Activated naive CD4-positive, alpha-beta T cell treated with Interleukin-2 at 50 U/mL for 16 hours (primary cell): ENCODE results near the gene RABGAP1L.
"Not testable (repeated sequence)": the region's sequence is repeated elsewhere in the genome, so short reads cannot be mapped to it uniquely, and the experiment has no call there.

Experiments
- DNase-seq: peaks from one replicate; pipeline ENCODE4 v3.0.0-alpha.2; 2020

The RABGAP1L gene

DNA sequence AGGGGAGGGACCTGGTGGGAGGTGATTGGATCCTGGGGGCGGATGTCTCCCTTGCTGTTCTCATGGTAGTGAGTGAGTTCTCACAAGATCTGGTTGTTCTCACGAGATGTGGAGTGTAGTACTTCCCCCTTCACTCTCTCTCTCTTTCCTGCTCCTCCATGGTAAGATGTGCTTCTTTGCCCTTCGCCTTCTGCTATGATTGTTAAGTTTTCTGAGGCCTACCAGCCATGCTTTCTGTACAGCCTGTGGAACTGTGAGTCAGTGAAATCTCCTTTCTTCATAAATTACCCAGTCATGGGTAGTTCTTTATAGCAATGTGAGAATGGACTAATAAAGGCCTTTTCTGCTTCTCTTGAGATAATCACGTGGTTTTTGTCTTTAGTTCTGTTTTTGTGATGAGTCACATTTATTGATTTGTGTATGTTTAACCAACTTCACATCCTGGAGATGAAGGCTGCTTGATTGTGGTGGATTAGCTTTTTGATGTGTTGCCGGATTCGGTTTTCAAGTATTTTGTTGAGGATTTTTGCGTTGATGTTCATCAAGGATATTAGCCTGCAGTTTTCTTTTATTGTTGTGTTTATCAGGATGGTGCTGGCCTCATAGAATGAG lies 45.5 kb downstream of the RABGAP1L start:
- DNase-seq = peak; percentile 41

DNA sequence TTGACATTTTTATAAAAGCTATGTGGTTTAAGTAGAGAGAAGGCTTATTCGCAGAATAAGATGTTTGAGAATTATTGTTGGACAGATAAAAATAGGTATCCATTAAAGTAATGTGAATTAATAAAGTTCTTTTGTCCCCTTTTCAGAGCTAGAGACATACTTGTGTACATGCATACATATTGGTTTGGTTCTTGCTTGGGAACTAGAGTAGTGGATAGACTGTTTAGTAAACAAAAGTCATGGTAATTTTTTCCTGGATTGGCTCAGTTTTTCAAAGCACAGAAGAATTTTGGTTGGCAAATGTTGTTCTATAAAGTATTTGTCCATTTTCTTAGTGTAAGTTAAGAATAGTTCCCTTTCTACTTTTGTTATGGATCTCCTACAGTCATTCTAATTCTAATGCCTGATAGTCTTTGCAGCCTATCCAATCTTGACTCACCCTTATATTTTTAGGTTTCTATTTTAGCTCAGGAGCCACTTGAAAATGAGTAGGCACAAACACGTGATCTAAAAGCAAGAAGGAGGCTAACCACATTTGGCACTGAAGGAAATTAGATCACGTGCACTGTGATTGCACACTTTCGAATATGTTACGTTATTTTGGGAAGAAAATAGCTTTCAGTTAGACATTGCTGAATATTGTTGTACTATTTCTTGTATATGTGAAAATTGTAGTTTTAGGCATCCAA lies 47.0 kb downstream of the RABGAP1L start:
- DNase-seq = no peak

DNA sequence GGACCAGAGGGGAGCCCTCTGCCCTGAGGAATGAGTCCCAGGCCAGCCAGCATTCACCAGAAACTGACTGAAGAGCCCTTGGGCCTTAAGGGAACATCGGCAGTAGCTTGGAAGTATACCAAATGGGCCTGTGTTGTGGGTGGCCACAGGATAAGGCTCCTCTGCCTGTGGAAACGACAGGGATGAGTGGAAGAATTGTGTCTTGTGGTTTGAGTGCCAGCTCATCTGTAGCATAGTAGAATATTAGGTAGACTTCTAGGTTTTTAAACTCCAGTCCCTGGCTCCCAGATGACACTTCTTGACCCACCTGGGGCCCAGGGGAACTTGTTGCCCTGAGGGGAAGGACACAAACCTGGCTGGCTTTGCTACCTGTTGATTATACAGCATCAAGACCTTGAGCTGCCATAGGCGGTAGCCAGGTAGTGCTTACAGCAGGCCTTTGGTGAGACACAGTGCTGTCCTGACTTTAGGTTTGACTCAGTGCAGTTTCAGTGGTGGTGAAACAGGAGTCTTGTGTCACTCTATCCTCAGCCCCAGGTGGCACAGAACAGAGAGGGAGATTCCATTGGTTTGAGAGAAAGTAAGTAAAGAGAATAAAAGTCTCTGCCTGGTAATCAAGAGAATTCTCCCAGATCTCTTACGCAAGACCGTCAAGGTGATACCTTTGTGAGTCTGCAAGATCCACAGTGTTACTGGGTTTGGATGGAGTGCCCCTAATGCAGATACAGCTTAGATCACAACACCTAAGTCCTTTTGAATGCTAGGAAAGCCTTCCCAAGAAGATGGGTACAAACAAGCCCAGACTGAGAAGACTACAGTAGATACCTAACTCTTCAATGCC lies 50.2 kb downstream of the RABGAP1L start:
- DNase-seq = no peak

DNA sequence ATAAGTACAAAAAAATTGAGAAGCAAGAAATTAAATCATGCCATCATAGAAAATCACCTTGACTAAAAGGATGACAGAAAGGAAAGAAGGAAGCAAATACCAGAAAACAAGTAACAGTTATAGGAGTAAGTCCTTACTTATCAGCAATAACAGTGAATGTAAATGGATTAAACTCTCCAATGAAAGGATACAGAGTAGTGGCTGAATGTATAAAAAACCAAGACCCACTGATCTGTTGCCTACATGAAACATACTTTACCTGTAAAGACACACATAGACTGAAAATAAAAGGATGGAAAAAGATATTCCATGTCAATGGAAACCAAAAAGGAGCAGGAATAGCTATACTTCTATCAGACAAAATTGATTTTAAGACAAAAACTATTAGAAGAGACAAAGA lies 52.2 kb downstream of the RABGAP1L start:
- DNase-seq = no peak

DNA sequence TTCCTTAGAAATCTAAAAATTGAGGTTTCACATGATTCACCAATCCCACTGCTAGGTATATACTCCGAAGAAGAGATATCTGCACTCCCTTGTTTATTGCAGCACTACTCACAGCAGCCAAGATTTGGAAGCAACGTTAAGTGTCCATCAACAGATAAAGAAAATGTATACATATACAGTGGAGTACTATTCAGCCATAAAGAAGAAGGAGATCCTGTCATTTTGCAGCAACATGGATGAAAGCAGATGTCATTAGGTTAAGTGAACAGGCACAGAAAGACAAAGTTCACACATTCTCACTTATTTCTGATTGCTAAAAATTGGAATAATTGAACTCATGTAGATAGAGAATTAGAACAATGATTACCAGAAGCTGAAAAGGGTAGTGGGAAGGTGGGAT lies 56.4 kb downstream of the RABGAP1L start:
- no peak for DNase-seq

DNA sequence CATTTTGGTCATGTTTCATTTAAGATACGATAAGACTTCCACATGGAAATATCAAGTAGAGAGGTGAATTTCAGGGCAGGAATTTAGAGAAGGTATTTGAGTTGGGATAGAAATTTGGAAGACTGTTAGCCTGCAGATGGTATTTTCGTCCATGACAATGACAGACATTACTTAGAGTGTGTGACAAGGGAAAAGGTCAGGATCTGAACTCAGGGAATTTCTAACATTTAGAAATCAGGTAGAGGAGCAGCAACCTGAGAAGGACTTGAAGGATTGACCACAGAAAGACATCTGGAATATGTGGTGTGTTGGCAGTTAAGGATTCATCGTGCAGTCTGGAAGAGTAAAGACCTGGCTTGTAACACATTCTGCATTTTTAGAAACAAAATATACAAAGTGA lies 57.9 kb downstream of the RABGAP1L start:
- no peak for DNase-seq

DNA sequence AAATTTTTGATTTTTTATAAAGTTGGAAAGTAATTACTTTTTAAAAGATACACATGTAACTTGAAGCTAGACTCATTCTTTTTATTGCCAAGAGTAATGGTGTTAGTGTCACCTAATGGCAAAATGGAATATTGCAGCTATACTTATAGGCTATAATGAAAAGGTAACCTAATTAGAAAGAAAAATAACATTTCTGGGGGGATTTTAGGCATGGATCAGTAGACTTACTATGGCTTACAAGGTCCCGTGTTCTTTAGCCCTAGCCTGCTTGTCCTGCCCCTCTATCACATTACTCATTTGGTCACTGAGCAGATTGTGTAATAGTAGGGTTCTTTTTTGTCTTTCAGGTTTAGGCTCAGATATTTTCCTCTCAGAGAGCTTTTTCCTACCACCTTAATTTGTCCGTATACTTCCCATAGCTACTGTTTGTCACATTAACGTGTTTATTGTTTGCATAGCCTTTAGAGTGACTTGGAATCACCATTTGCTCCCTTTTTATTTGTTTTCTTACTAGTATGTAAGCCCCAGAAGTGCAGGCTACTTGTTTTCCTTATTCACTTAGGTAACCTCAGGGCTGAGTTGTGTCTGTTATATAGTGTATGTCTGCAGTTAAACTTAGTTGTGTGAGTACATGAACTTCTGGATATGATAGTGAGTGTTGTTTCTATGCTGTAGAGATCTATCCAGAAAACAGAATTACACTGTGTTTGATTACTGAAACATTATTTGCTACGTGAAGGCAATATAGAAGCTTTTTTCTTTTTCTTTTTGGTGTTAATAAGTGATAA lies 58.7 kb downstream of the RABGAP1L start:
- no peak for DNase-seq

DNA sequence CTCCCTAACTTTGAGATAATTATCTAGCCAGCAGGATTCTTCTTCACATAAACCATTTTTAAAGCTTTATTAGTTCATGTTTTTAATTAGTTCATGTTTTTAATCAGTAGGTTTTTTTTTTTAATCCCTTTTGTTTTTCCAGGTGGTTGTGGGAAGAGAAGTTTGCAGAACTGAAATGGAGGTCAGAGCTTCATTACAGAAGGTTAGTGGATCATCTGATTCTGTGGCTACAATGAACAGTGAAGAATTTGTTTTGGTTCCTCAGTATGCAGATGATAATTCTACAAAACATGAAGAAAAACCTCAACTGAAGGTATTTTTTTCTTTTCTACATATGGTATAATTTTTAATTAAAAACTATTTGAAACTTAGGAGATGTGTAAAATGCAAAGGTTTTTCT lies 59.7 kb downstream of the RABGAP1L start:
- DNase-seq = no peak

DNA sequence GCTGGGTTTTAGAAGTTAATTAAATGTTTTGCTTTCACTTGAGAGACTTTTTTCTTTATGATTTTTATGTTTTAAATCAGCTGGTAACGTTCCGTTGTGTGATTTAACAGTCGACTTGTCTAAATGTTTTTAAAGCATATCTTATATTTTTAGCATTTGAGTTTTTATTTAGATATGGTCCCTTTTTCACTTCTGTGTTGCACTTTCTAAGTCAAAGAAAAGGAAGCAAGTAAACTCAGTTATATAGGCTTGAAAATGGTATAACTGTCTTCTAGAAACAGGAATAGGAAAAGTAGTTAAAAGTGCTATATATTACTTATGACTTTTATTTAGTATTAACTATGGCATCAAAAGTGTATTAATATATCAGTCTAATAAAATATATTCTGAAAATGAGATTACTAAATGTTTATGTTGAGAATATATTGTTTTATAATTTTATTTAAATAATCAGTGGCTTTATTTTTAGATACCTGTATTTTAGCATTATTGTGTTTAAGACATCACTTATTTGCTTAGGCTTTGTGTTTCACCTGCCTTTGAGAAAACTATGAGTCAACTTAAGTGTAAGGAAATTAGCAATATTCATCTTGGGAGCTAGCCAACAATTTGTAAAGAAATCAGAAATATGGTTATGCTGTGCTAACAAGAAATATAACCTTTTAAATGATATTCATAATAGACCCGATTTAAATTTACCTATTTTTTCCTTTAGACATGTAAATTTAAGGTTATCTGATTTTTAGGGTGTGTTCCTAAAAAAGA lies 60.5 kb downstream of the RABGAP1L start:
- no peak for DNase-seq

DNA sequence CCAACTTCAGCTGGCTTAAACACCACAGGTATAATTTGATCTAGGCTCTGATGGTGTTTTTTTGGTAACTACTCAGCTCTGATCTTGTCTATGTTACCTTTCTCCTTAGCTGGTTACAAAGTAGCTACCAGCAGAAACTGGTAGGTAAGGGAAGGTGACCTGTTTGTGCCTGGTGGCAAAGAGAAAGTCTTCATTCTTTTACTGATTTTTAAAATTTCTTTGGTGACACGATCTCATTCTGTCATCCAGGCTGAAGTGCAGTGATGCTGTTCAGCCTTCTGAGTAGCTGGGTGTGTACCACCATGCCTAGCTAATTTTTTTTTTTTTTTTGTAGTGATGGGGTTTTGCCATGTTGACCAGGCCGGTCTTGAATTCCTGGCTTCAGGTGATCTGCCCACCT lies 62.4 kb downstream of the RABGAP1L start:
- no peak for DNase-seq

DNA sequence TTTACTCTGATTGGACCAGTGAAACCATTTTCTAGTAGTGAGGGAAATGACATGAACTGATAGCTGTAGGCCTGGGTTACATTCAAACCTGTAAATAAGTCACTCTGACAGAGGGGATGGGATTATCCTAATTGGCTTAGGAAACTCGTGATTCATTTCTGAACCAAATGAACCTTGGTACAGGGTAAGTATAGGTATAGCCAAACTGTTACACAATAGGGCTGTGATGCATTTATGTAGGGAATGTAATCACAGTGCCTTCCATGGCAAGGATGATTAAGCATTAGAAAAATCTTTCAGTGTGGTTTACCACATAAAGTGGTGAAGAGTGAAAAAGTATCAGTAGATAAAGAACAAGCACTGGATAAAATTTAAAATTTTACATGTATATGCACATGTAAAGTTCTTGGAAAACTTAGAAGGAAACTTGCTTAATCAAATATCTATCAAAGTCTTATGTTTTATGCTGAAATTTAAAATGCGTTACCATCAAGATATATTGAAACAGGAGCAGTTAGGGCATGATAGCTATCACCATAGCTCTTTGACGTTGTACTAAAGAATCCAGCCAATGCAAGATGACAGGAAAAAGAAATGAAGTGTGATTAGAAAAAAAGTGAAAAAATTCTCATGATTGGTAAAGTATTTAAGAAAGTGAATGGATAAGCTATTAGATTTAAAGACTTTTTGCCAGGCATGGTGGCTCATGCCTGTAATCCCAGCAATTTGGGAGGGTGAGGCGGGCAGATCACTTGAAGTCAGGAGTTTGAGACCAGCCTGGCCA lies 63.0 kb downstream of the RABGAP1L start:
- DNase-seq = no peak

DNA sequence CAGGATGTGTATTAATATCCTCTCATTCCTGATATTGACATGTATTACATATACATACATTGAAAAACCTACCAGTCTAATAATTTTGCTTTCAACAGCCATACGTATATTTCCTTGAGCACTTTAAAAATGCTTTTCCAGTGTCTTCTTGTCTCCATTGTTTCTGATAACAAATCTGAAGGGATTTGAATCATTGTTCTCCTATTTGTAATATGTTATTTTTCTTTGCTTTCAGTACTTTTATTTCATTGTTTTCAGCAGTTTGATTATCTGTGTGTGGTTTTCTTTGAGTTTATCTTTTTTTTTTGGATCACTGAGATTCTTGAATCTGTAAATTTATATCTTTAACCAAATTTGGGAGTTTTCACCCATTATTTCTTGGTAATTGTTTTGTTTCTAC lies 65.3 kb downstream of the RABGAP1L start:
- DNase-seq = no peak

DNA sequence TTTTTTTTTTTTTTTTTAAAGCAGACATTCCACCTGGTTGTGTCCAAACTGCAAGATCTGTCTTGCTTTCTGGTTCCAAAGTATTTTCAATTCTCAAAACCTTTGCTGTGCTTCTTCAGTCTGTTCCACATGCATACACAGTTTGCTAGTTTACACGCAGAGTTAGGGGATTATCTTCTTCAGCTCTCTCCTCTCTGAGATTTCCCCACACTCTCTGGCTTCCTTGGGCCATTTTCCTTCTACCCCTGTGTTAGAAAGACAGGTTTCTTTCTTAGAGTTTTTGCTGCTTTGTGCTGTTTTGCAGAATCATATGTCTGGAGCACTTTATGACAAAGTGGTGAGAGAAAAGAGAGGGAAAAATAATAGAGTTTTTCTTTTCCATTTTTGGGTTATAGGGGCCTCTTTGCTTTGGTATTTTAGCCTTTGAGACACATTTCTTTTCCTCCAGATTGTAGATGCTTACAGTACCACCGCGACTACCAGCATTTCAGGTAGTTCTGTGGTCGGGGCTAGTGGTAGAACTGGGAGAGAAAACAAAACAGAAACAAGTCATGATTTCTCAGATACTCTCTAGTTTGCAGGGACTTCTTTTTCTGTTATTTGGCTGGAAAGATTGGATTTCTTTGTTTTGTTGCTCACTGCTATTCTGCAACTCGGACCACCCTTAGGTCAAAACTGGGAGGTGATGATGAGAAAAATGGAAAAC lies 66.3 kb downstream of the RABGAP1L start:
- DNase-seq = no peak

DNA sequence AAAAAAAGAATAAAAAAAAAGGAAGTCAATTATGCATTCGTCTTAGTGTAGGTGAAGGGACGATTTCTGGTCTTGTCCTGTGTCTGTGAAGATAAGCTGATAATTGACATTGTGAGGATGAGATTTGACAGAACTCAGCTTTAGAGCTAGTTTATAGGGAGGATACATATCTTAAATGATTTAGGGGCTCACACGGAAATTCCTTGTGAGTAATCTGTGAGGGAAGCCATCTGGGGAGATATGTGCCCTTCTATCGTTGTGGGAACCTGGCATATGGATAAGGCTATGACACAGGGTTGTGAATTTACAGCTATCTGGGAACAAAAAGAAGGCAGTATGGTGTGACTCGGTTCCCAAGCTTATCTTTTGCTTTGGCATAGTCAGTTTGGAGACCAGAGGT lies 71.1 kb downstream of the RABGAP1L start:
- no peak for DNase-seq

DNA sequence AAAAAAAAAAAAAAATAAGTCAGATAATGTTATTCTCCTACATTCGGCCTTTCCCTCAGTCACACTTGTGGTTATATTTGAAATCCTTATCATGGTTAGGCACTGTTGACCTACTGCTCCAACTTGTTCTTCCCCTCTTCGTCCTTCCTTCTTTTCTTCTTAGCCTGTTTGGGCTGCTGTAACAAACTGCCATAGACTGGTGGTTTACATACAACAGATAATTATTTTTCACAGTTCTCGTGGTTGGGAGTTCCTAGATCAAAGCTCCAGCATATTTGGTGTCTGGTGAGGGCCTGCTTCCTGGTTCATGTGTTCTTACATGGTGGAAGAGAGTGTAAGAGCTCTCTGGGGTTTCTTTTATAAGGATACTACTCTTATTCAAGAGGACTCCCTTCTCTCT lies 73.4 kb downstream of the RABGAP1L start:
- DNase-seq = no peak

DNA sequence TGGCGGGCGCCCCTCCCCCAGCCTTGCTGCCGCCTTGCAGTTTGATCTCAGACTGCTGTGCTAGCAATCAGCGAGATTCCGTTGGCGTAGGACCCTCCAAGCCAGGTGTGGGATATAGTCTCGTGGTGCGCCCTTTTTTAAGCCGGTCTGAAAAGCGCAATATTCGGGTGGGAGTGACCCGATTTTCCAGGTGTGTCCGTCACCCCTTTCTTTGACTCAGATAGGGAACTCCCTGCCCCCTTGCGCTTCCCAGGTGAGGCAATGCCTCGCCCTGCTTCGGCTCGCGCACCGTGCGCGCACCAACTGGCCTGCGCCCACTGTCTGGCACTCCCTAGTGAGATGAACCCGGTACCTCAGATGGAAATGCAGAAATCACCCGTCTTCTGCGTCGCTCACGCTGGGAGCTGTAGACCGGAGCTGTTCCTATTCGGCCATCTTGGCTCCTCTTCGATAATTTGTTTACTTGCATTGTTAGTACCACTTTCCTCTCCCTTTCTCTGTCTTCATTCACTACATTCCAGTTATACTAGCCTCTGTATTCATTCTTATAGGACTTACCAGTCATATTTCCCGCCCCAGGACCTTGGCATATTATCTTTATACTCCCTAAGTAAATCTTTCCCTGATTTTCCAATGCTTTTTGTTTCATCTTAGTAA lies 79.7 kb downstream of the RABGAP1L start:
- not testable (repeated sequence) for DNase-seq

DNA sequence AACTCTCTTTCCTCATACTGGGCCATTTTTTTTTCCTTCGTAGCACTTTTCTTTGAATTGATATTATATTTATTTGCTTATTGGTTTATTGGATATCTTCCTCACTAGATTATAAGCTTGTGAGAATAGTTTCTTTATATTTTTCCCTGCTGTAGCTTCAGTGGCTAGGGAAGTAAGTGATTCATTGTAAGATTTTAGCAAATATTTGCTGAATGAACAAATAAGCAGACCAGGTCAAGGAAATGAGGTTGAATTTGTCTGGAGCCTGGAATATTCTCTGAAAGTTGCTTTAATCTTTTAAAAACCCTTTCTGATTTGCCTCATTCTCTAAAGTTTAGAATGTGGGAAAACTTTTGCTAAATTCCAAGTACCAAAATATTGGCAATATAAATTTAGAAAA lies 80.2 kb downstream of the RABGAP1L start:
- no peak for DNase-seq

DNA sequence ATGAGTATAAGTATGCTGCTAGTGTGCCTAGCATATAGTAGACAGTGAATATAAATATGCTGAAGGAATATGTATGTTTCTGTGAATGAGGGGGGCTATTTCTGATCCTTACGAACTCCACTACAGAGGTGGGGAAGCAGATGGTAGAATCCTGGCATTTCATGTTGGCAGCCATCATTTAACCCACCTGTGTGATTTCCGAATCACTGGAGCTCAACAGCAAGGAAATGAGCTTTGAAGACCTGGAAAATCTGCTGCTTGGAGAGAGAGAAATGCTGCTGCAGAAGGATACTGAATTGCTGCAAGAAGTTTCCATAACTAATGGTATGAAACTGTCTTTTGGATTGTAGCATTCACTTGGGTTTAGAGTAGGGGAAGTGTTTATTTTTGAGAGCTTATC lies 83.5 kb downstream of the RABGAP1L start:
- DNase-seq = no peak

DNA sequence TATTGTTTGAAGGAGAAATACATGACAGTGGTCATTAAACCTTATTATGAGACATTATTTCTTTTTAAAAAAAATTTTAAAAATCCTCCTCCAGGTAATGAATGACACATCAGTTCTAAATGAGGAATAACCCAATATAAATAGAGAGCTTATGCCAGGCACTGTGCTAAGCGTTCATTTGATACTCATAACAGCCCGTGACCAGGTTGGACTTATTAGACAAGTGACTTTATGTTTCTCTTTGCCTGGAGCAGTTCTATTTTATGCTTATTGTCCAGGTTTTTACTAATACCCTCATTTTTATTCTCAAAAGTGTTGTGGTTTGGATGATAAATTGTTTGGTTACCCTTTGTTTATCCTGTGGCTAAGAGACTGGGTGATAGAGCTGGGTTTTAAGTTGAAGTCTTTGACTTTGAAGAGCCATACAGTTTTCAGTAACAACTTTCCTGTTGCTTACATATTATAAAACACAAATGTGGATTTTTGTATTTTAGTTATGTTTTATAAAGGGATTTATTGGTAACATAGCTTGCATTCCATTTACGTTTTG lies 84.2 kb downstream of the RABGAP1L start:
- DNase-seq = no peak

DNA sequence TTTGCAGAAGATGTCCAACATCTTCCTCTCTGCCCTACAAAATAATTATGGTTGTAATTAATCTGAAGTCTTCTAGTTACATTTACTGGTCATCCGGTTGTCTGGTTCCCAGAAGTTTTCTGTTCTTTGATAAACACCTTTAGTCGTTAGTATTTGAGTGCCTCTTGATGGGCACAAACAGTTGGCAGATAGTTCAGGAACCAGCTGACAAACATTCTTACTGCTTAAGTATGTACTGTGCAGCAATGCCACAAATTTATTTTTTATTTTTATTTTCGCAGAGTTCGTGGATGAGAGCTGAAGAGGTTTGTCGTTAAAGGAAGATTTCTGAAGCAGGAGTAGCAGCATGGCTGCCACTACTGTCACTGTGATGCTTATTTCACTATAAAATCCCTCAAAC lies 84.7 kb downstream of the RABGAP1L start:
- no peak for DNase-seq
